AG09309 (cell line): ENCODE measurements around the gene DNAI7.

Experiments
- DNase-seq: peaks from one replicate; pipeline ENCODE4 v3.0.0-alpha.2; 2010; ENCODE audit warnings: low read depth
- H3K4me3 ChIP-seq: 2 replicates; pipeline ENCODE4 v1.5.1; 2011; ENCODE audit warnings: mild to moderate bottlenecking, low read depth, low read length, moderate library complexity; ENCODE audit not compliant: control insufficient read depth
- TF ChIP-seq, protein P1 (sequence below): IDR thresholded peaks from 2 replicates; pipeline ENCODE4 v1.5.1; 2011; ENCODE audit warnings: mild to moderate bottlenecking, low read depth, low read length, inconsistent platforms; ENCODE audit not compliant: insufficient read depth, control insufficient read depth; ENCODE audit errors: missing control alignments

The DNAI7 gene

GRCh38 chr12:25069224-25069623, 125.7 kb downstream of the DNAI7 start:
- no peak overlapping the region for H3K4me3 ChIP-seq
- DNase-seq: no peak
- TF ChIP-seq, protein P1, sequence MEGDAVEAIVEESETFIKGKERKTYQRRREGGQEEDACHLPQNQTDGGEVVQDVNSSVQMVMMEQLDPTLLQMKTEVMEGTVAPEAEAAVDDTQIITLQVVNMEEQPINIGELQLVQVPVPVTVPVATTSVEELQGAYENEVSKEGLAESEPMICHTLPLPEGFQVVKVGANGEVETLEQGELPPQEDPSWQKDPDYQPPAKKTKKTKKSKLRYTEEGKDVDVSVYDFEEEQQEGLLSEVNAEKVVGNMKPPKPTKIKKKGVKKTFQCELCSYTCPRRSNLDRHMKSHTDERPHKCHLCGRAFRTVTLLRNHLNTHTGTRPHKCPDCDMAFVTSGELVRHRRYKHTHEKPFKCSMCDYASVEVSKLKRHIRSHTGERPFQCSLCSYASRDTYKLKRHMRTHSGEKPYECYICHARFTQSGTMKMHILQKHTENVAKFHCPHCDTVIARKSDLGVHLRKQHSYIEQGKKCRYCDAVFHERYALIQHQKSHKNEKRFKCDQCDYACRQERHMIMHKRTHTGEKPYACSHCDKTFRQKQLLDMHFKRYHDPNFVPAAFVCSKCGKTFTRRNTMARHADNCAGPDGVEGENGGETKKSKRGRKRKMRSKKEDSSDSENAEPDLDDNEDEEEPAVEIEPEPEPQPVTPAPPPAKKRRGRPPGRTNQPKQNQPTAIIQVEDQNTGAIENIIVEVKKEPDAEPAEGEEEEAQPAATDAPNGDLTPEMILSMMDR: no peak

GRCh38 chr12:25065035-25065434, 129.9 kb downstream of the DNAI7 start:
- no peak overlapping the region for H3K4me3 ChIP-seq
- TF ChIP-seq, protein P1: no peak
- DNase-seq: no peak

- no peak overlapping the region for H3K4me3 ChIP-seq
- DNase-seq: no peak
- TF ChIP-seq, protein P1: no peak
Measured at GRCh38 chr12:25063873-25064628, 130.9 kb downstream of the DNAI7 start.

DNA sequence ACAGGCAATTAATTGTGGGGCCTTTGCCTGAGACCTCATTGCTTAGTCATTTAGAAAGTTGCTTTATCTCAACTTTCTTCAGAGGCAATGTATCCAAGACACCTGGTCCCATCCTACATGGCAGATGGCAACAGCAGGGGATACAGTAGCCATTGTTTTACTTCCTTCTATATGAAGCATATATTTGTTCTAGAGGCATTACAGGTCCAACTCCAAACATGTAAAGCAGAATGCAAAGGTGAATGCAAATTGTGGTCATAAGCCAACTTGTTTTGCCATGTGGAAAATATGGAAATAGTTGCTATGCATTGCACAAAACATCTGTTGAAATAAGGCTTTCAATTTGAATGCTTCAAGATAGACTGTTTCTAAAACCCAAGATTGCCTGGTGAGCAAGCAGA, 136.3 kb downstream of the DNAI7 start:
- TF ChIP-seq, protein P1: no peak
- DNase-seq: no peak
- H3K4me3 ChIP-seq: no peak overlapping the region
